HepG2 (cell line): ENCODE data around the gene NFASC. TPM values are rescaled to one million over a fixed set of nuclear protein-coding genes. Genes with fewer than 3 reads are reported as not detected.

ENCODE experiments used
- CCAR2 ChIP-seq: fragments of 200-400 bp; formaldehyde crosslinking; optimal IDR thresholded peaks from 2 replicates; pipeline ENCODE3; 2018; ENCODE audit warnings: low read depth, mild to moderate bottlenecking, low read length, moderate library complexity
- CHD4 ChIP-seq: fragments of 200-600 bp; sonication (generic); IDR thresholded peaks from 2 replicates; pipeline ENCODE4 v1.7.0; 2017; ENCODE audit warnings: mild to moderate bottlenecking, low read length, borderline replicate concordance
- EZH2 ChIP-seq: conservative IDR thresholded peaks from 2 replicates; pipeline ENCODE4 v1.6.1; 2012; ENCODE audit warnings: mild to moderate bottlenecking, low read depth, low read length, moderate library complexity
- FOXM1 ChIP-seq: sonication (generic); formaldehyde crosslinking; IDR thresholded peaks from 2 replicates; pipeline ENCODE4 v1.5.0; 2020; ENCODE audit warnings: missing genetic modification reagents
- IRX3 ChIP-seq: sonication (generic); formaldehyde crosslinking; IDR thresholded peaks from 2 replicates; pipeline ENCODE4 v1.8.1; 2023; ENCODE audit warnings: mild to moderate bottlenecking, low read depth, missing genetic modification reagents, borderline replicate concordance
- MAF1 ChIP-seq: sonication (generic); formaldehyde crosslinking; IDR thresholded peaks from 2 replicates; pipeline ENCODE4 v1.5.0; 2020; ENCODE audit warnings: missing genetic modification reagents, borderline replicate concordance
- MBNL3 ChIP-seq: fragments of 250-450 bp; sonication (Bioruptor Pico); conservative IDR thresholded peaks from 2 replicates; pipeline ENCODE4 v1.8.0; 2022; ENCODE audit warnings: mild to moderate bottlenecking, inconsistent platforms
- MYC ChIP-seq: sonication (generic); formaldehyde crosslinking; IDR thresholded peaks from 2 replicates; pipeline ENCODE4 v1.9.0; 2021; ENCODE audit warnings: missing genetic modification reagents, borderline replicate concordance
- NCOA5 ChIP-seq: sonication (generic); formaldehyde crosslinking; IDR thresholded peaks from 2 replicates; pipeline ENCODE4 v1.4.0; 2020; ENCODE audit warnings: missing genetic modification reagents
- RFX5 ChIP-seq: IDR thresholded peaks from 2 replicates; pipeline ENCODE4 v1.6.1; 2011; ENCODE audit warnings: low read depth, low read length, improper control_type of control experiment
- SALL1 ChIP-seq: sonication (generic); formaldehyde crosslinking; IDR thresholded peaks from 2 replicates; pipeline ENCODE4 v1.8.0; 2022; ENCODE audit warnings: mild to moderate bottlenecking, missing genetic modification reagents
- SALL2 ChIP-seq: sonication (generic); formaldehyde crosslinking; IDR thresholded peaks from 2 replicates; pipeline ENCODE4 v1.8.1; 2023; ENCODE audit warnings: mild to moderate bottlenecking, missing genetic modification reagents, inconsistent platforms
- SATB2 ChIP-seq: sonication (generic); formaldehyde crosslinking; IDR thresholded peaks from 2 replicates; pipeline ENCODE4 v1.5.0; 2020; ENCODE audit warnings: missing genetic modification reagents
- SETDB1 ChIP-seq: sonication (generic); formaldehyde crosslinking; IDR thresholded peaks from 2 replicates; pipeline ENCODE4 v1.5.1; 2020; ENCODE audit warnings: missing genetic modification reagents, mild to moderate bottlenecking, borderline replicate concordance
- SMAD9 ChIP-seq: sonication (generic); formaldehyde crosslinking; IDR thresholded peaks from 2 replicates; pipeline ENCODE4 v1.5.1; 2020; ENCODE audit warnings: mild to moderate bottlenecking, missing genetic modification reagents
- ZBTB7A ChIP-seq: sonication (generic); formaldehyde crosslinking; IDR thresholded peaks from 2 replicates; pipeline ENCODE4 v1.8.0; 2022; ENCODE audit warnings: mild to moderate bottlenecking, missing genetic modification reagents
- ZNF333 ChIP-seq: sonication (generic); formaldehyde crosslinking; IDR thresholded peaks from 2 replicates; pipeline ENCODE4 v1.4.0; 2020; ENCODE audit warnings: mild to moderate bottlenecking, missing genetic modification reagents, borderline replicate concordance
- ZNF337 ChIP-seq: sonication (generic); formaldehyde crosslinking; IDR thresholded peaks from 2 replicates; pipeline ENCODE4 v1.5.1; 2020; ENCODE audit warnings: missing genetic modification reagents, low read depth, mild to moderate bottlenecking, borderline replicate concordance
- ZNF574 ChIP-seq: sonication (generic); formaldehyde crosslinking; IDR thresholded peaks from 2 replicates; pipeline ENCODE4 v1.4.0; 2020; ENCODE audit warnings: missing genetic modification reagents
- polyA plus RNA-seq, 8 experiments: library from polyadenylated mRNA; depleted of rRNA in 3 of 8; stranded (reverse) in 7 of 8; unstranded in 1 of 8; fragments of >200 nt; fragmentation: Illumina TruSeq in 4 of 8; extraction: Trizol in 4 of 8; gene quantifications; 2 replicates each; pipeline versions ENCODE4 v1.2.1 to v1.2.3, GENCODE V29; 2011 to 2016; ENCODE audit warnings: low read depth in 4 of 8, missing spikeins in 1 of 8, mixed read lengths in 1 of 8; ENCODE audit not compliant: insufficient read depth in 1 of 8
- total RNA-seq, 5 experiments: library from RNA; depleted of rRNA; stranded (reverse); fragments of >200 nt; fragmentation: Illumina TruSeq; extraction: Trizol; gene quantifications; 2 replicates each; pipeline ENCODE4 v1.2.3, GENCODE V29; 2016; ENCODE audit warnings: low read depth in 1 of 5
- TF ChIP-seq, protein P1 (sequence below): sonication (generic); formaldehyde crosslinking; conservative IDR thresholded peaks from 2 replicates; pipeline ENCODE4 v1.8.1; 2023; ENCODE audit warnings: missing genetic modification reagents
- TF ChIP-seq, protein P2 (sequence below): sonication (generic); formaldehyde crosslinking; IDR thresholded peaks from 2 replicates; pipeline ENCODE4 v1.4.0; 2020; ENCODE audit warnings: mild to moderate bottlenecking, missing genetic modification reagents
- TF ChIP-seq, protein P3 (sequence below): sonication (generic); formaldehyde crosslinking; IDR thresholded peaks from 2 replicates; pipeline ENCODE4 v1.5.1; 2020; ENCODE audit warnings: mild to moderate bottlenecking, missing genetic modification reagents, moderate library complexity

NFASC gene
- total and polyA plus RNA-seq, 2 of the 13 experiments (the other 11 are each of a cell fraction or from before 2014, with no cell fraction given): not detected

DNA sequence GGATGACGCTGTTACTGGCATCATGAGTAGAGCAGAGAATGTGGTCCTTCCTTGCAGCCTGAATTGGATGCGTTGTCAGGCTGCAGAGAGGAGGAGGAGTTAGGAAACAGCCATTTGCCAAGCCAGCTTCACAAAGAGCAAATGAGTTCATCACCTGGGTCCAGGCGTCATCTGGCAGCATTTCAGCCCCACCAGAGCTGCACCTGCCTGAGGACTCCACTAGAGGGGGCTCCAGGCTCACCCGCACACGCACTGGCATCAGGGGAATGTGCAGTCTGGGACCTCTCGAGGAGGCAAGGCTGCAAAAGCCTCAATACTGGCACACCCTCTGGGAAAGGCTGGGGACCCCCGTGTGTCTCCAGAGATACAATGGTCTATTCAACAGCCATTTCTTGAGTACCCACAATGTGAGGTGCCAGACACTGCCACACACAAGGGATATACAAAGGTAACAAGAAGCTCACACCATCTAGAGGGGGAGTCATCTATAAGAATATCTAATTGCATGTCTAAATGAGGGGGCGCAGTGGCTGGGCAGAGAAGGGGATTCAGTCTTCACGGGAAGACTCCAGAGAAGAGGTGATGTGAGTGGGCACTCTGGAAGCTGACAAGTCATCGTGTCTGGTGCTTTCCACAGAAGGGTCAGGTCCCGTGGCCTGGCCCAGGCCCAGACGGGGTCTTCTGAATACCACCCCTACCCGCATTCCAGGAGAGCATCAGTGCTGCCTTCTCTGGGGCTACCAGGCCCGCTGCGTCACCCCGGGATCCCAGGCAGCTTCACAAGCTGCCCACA, 118.8 kb downstream of the NFASC start (continued):
- TF ChIP-seq, protein P1, sequence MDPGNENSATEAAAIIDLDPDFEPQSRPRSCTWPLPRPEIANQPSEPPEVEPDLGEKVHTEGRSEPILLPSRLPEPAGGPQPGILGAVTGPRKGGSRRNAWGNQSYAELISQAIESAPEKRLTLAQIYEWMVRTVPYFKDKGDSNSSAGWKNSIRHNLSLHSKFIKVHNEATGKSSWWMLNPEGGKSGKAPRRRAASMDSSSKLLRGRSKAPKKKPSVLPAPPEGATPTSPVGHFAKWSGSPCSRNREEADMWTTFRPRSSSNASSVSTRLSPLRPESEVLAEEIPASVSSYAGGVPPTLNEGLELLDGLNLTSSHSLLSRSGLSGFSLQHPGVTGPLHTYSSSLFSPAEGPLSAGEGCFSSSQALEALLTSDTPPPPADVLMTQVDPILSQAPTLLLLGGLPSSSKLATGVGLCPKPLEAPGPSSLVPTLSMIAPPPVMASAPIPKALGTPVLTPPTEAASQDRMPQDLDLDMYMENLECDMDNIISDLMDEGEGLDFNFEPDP (CRISPR knock-in tag): no peak
- TF ChIP-seq SMAD9 (CRISPR knock-in tag): no peak
- no peak; the same call in 1 of the 2 replicates for TF ChIP-seq MYC (CRISPR knock-in tag)
- TF ChIP-seq, protein P2, sequence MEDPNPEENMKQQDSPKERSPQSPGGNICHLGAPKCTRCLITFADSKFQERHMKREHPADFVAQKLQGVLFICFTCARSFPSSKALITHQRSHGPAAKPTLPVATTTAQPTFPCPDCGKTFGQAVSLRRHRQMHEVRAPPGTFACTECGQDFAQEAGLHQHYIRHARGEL: no peak
- TF ChIP-seq IRX3 (CRISPR knock-in tag): no peak
- TF ChIP-seq FOXM1: no peak
- TF ChIP-seq SETDB1: no peak
- TF ChIP-seq SALL1: peak; percentile 32; the same call in 1 of the 2 replicates
- no peak for TF ChIP-seq MBNL3 (CRISPR knock-in tag)
- TF ChIP-seq MAF1 (CRISPR knock-in tag): no peak
- TF ChIP-seq SALL2 (CRISPR knock-in tag): no peak
- TF ChIP-seq, protein P3, sequence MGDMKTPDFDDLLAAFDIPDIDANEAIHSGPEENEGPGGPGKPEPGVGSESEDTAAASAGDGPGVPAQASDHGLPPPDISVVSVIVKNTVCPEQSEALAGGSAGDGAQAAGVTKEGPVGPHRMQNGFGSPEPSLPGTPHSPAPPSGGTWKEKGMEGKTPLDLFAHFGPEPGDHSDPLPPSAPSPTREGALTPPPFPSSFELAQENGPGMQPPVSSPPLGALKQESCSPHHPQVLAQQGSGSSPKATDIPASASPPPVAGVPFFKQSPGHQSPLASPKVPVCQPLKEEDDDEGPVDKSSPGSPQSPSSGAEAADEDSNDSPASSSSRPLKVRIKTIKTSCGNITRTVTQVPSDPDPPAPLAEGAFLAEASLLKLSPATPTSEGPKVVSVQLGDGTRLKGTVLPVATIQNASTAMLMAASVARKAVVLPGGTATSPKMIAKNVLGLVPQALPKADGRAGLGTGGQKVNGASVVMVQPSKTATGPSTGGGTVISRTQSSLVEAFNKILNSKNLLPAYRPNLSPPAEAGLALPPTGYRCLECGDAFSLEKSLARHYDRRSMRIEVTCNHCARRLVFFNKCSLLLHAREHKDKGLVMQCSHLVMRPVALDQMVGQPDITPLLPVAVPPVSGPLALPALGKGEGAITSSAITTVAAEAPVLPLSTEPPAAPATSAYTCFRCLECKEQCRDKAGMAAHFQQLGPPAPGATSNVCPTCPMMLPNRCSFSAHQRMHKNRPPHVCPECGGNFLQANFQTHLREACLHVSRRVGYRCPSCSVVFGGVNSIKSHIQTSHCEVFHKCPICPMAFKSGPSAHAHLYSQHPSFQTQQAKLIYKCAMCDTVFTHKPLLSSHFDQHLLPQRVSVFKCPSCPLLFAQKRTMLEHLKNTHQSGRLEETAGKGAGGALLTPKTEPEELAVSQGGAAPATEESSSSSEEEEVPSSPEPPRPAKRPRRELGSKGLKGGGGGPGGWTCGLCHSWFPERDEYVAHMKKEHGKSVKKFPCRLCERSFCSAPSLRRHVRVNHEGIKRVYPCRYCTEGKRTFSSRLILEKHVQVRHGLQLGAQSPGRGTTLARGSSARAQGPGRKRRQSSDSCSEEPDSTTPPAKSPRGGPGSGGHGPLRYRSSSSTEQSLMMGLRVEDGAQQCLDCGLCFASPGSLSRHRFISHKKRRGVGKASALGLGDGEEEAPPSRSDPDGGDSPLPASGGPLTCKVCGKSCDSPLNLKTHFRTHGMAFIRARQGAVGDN (CRISPR knock-in tag): 0 out of 2 replicates have a peak, but pooled peaks have one; percentile 15
- no peak for TF ChIP-seq EZH2
- no peak for TF ChIP-seq RFX5
- no peak for TF ChIP-seq ZNF337 (CRISPR knock-in tag)
- no peak for TF ChIP-seq CHD4
- TF ChIP-seq ZBTB7A: no peak
- TF ChIP-seq CCAR2: no peak
- TF ChIP-seq SATB2 (CRISPR knock-in tag): no peak
- no peak for TF ChIP-seq ZNF333 (CRISPR knock-in tag)
- TF ChIP-seq ZNF574: no peak
- no peak for TF ChIP-seq NCOA5 (CRISPR knock-in tag)
